Mucosa of rectum (tissue), 2 donors: Measurements from ENCODE around the gene ARHGEF19.
"Not testable (repeated sequence)": the region's sequence is repeated elsewhere in the genome, so short reads cannot be mapped to it uniquely, and the experiment has no call there.

Source experiments
- H3K27ac ChIP-seq, 2 donors: one replicate each; pipeline ENCODE4 v1.7.0; 2013; ENCODE audit warnings: inconsistent platforms in 2 of 2, low read depth in 2 of 2, low read length in 2 of 2
- H3K27me3 ChIP-seq, 2 donors: one replicate each; pipeline ENCODE4 v1.7.0; 2013; ENCODE audit warnings: low read length in 2 of 2; ENCODE audit not compliant: control insufficient read depth in 2 of 2, insufficient read depth in 2 of 2
- H3K36me3 ChIP-seq, 2 donors: one replicate each; pipeline ENCODE4 v1.7.0; 2013; ENCODE audit warnings: low read length in 2 of 2; ENCODE audit not compliant: control insufficient read depth in 2 of 2, insufficient read depth in 2 of 2
- H3K4me1 ChIP-seq, 2 donors: one replicate each; pipeline ENCODE4 v1.7.0; 2013; ENCODE audit warnings: low read length in 2 of 2, mild to moderate bottlenecking in 1 of 2; ENCODE audit not compliant: control insufficient read depth in 2 of 2, insufficient read depth in 2 of 2
- H3K4me3 ChIP-seq, 2 donors: one replicate each; pipeline ENCODE4 v1.7.0; 2013; ENCODE audit warnings: low read length in 2 of 2
- H3K9ac ChIP-seq, 2 donors: one replicate each; pipeline ENCODE4 v1.7.0; 2013; ENCODE audit warnings: low read length in 2 of 2, low read depth in 1 of 2, mild to moderate bottlenecking in 1 of 2
- H3K9me3 ChIP-seq, 2 donors: one replicate each; pipeline ENCODE4 v1.7.0; 2013; ENCODE audit warnings: low read length in 2 of 2; ENCODE audit not compliant: control insufficient read depth in 2 of 2
- donor health status: healthy.
- donor health status: Normal muscosa, but diverticular disease.

Gene ARHGEF19

DNA sequence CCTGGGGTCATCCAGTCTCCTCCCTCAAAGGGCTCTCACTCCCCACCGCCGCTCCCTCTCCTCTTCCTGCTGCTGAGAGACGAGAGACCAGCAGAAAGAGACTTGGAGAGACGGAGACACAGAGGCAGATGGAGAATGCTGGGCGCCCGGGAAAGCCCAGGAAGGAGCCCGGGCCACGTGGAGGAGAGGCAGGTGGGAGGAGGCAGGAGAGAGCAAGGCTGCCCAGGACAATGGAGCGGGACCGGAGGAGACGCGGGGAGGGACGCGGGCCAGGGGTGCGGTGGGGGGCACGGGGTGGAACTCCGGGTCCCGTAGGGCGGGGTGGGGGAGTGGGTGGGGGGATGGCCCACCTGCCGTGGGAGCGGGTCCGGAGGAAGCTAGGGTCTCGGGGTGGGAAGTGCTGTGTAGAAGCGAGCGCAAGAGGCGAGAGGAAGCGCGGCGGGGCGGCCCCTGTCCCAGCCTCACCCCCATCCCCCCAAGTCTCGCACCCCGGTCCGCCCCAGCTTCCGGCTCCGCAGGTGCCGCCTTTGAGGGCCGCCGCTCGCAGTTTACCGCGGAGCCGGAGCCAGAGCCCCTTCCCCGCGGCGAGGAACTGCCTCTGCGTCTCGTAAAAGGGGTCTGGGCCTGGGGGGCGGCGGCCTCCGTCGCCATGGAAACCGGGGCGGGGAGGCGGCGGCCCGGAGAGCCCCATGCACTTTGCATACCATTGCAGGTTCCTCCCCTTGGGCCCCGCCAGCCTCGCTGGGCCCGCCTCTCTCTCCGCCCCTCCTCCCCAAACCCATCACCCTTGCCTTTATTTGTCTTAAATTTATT is 44.9 kb downstream of the ARHGEF19 start:
- Histone ChIP-seq H3K9ac (peak overlapping the region in 1 of 2 donors; percentile 64), H3K27ac (no peak overlapping the region)

DNA sequence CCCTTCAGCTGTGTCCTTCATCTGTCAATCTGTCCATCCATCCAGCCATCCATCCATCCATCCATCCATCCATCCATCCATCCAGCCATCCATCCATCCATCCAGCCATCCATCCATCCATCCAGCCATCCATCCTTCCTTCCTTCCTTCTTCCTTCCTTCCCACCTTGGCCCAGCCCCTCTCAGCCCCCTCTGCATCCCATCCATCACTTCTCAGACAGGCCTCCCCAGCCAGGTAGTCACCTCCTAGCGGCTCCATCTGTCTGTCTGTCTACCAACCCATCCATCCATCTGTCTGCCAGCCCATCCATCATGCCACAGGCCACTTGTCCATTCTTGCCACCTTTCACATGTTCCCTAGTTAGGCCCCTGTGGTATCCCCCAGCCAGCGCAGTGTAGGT is 46.3 kb downstream of the ARHGEF19 start:
- Histone ChIP-seq H3K36me3 (no peaks in the 10 kb centered on the region), H3K9me3 (no peaks in the 10 kb centered on the region), H3K27me3 (no peaks in the 10 kb centered on the region), H3K27ac (no peak overlapping the region), H3K4me1 (peaks cover 15 to 30% of the 10 kb centered on the region in 2 donors), H3K4me3 (no peak overlapping the region), H3K9ac (no peak overlapping the region)

More for the DNA sequence above, 44.9 kb downstream of the ARHGEF19 start:
- no peaks in the 10 kb centered on the region for H3K27me3 ChIP-seq
- H3K36me3 ChIP-seq = no peaks in the 10 kb centered on the region
- H3K4me3 ChIP-seq = peak overlapping the region; percentile 41 to 50
- H3K4me1 ChIP-seq = peaks cover 17 to 40% of the 10 kb centered on the region in 2 donors
- H3K9me3 ChIP-seq = no peaks in the 10 kb centered on the region

DNA sequence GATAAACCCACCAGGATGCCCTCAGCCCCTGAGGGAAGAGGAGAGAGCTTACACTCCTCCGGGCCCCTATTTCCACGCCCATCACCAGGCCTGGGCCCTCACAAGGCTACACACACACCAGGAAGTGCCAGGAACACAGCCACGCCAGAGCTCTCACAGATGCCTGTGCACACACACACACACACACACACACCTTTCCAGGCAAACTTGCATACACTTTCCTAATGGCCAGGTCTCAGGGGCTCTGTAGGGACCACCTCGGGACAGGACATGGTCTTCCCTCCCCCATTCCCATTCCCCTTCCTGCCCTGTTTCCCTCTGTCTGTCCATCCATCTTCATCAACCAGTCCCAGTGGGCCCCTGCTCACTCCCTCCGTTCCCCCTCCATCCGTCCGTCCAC is 46.9 kb downstream of the ARHGEF19 start:
- H3K9me3 ChIP-seq = no peaks in the 10 kb centered on the region
- no peaks in the 10 kb centered on the region for H3K36me3 ChIP-seq
- no peaks in the 10 kb centered on the region for H3K27me3 ChIP-seq
- H3K27ac ChIP-seq = no peak overlapping the region
- H3K4me3 ChIP-seq = no peak overlapping the region
- H3K4me1 ChIP-seq = peaks cover 15 to 29% of the 10 kb centered on the region in 2 donors
- H3K9ac ChIP-seq = no peak overlapping the region

DNA sequence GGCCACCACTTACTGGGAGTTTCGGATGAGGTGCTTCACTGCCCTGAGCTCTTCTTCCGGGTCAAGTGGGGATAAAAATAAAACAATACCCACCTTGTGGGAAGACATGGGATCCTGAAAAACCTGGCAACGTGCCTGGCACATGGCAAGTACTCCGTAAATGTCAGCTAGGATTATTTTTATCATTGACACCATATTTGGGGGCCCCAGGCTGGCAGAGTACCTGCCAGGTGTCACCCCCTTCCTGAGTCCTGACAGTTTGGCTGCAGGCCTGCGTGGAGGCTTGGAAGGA is 47.4 kb downstream of the ARHGEF19 start:
- Histone ChIP-seq H3K4me3 (no peak overlapping the region), H3K4me1 (peaks cover 15 to 29% of the 10 kb centered on the region in 2 donors), H3K36me3 (no peaks in the 10 kb centered on the region), H3K27me3 (no peaks in the 10 kb centered on the region), H3K9me3 (no peaks in the 10 kb centered on the region), H3K27ac (peak overlapping the region in 1 of 2 donors; percentile 23), H3K9ac (peak overlapping the region in 1 of 2 donors; percentile 29)

DNA sequence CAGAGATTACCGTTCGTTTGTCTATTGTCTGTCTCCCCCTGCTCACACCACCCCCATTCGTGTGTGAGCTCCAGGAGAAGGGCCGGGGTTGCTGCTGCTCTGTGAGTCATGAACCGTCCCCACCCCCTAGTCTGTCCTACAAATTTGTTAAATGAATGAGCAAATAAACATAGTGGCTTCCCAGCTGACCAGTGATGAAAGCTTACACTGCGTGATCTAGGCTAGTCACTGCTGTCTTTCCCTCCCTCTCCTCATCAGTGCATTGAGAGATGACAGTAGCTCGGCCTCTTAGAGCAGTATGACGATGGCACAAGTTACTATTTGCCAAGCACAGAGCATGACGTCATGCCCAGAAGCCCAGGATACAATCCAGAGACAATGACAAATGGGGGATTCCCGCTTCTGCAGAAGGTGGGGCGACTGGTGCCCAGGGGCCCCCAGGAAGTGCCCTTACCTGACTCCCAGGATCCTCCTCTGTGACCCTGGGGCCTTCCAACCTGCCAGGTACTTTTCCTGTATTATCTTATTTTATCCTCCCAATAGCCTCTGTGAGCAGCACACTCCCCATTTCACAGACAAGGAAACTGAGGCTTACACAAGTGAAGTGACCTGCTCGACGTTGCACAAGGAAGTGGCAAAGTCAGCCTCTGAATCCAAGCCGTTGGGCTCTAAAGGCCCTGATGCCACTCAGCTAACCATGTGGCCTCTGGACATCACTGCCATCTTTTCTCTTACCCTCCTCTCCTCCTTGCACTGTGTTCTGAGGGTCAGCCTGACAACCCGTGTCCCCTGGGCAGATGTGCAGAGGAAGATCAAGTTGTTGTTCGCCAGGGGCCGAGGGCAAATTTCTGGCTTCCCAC is 48.0 kb downstream of the ARHGEF19 start:
- peak overlapping the region in 1 of 2 donors; percentile 23 for H3K27ac ChIP-seq
- H3K4me1 ChIP-seq = peaks cover 15 to 30% of the 10 kb centered on the region in 2 donors
- no peaks in the 10 kb centered on the region for H3K36me3 ChIP-seq
- H3K4me3 ChIP-seq = no peak overlapping the region
- H3K9ac ChIP-seq = peak overlapping the region in 1 of 2 donors; percentile 29
- H3K27me3 ChIP-seq = no peaks in the 10 kb centered on the region
- no peaks in the 10 kb centered on the region for H3K9me3 ChIP-seq

DNA sequence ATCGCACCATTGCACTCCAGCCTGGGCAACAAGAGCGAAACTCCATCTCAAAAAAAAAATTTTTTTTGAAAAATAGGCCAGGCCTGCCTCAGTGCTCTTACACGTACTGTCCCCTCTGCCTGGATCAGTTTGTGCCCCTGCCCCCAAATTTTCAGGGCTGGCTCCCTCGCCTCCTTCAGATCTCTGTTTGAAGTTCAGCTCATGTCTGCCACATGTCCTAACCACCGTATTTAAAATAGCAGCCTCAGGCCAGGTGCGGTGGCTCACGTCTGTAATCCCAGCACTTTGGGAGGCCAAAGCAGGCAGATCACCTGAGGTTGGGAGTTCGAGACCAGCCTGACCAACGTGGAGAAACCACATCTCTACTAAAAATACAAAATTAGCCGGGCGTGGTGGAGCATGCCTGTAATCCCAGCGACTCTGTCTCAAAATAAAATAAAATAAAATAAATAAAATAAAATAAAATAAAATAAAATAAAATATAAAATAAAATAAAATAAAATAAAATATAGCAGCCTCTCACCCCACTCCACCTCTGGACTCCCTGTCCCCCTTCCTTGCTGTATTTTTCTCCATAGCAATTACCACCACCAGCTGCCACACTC is 48.7 kb downstream of the ARHGEF19 start:
- not testable (repeated sequence) for H3K27me3 ChIP-seq, H3K4me3 ChIP-seq, H3K9ac ChIP-seq, H3K36me3 ChIP-seq, H3K27ac ChIP-seq, H3K9me3 ChIP-seq
- H3K4me1 ChIP-seq = peaks cover 18 to 31% of the 10 kb centered on the region in 2 donors

DNA sequence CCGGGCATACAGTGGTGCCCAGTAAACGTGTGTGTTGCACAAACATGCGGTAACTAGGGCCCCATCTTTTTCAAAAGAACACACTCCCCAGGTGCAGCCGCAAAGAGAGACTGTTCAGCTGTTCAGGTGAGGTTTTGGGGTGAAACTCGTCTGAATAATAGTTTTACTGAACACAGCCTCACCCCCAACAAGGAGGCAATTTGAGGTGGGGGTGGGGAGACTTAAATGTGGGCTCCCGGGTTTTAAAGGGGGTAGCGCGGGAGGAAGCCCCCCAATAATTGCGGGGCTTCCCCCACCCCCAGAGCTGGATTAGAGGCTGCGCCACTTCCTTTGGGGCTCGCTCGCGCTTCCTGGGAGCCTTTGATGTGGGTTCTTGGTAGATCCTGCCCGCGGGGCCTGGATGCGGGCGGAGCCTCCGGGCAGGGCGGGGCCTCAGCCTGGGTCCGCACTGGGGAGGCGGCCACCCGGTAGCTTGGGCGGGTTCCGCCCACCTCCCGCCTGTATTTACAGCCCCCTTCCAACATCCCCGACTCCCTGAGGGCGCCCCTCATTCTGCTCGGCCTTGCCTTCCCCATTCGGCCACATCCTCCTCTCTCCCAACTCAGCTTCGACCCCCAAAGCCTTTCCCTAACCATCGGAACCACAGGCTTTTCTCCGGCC is 50.2 kb downstream of the ARHGEF19 start:
- peak overlapping the region; percentile 54 to 63 for H3K27ac ChIP-seq

DNA sequence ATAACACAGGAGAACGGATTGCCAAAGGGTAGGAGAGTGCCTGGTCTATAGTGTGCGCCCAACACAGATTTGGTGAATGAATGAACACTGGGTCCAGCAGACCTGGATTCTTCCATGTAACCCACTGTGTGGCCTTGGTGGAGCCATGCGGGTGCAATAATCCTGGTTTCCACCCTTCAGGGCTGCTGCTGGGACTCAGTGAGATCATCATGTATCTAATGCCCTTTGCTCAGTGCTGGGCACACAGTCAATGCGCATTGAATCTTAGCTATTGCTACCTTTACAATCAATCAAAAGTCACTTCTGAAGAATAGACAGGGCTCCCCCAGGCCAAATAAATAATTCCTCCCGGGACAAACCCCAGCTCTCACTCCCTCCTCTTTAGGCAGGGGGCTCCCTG is 50.7 kb downstream of the ARHGEF19 start:
- H3K36me3 ChIP-seq = no peaks in the 10 kb centered on the region
- no peaks in the 10 kb centered on the region for H3K9me3 ChIP-seq
- peak overlapping the region; percentile 54 to 63 for H3K27ac ChIP-seq
- H3K9ac ChIP-seq = no peak overlapping the region
- H3K4me1 ChIP-seq = peaks cover 18 to 35% of the 10 kb centered on the region in 2 donors
- no peak overlapping the region for H3K4me3 ChIP-seq
- H3K27me3 ChIP-seq = no peaks in the 10 kb centered on the region

More for the DNA sequence above, 50.2 kb downstream of the ARHGEF19 start:
- peaks cover 15 to 29% of the 10 kb centered on the region in 2 donors for H3K4me1 ChIP-seq
- H3K4me3 ChIP-seq = peak overlapping the region; percentile 18 to 41
- H3K27me3 ChIP-seq = no peaks in the 10 kb centered on the region
- H3K9me3 ChIP-seq = no peaks in the 10 kb centered on the region
- H3K9ac ChIP-seq = peak overlapping the region in 1 of 2 donors; percentile 55
- H3K36me3 ChIP-seq = no peaks in the 10 kb centered on the region

DNA sequence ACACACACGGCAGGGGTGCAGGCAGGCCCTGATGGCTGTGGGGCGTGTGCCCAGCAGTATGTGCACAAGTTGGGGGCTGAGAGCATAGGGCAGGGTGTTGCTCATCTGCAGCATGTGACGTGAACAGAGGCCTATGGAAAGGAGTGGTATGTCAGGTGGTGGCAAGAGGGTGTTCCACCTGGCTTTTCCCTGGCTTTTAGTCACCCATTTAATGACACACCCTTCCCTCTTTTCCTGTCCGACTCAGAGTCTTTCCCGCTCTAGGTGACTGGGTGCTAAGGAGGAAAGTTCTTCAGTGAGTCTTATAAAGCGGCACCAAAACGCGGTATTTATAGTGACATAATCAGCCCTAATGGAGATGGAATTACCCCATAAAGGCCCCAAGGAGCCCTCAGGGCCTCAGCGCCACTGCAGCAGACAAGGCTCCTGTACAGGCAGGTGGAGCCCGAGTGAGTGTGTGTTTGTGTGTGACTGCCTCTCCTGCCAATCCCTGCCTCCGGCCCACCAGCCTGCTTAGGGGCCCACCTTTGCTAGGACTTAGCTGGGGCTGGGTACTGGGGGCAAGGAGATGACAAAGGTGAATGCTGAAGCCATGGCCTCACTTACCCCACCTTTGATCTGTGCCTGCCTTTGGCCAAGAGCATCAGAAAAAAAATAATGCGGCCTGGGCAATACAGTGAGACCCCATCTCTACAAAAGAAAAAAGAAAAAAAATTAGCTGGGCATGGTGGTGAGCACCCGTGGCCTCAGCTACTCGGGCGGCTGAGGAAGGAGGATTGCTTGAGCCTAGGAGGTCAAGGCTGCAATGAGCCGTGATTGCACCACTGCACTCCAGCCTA is 53.2 kb downstream of the ARHGEF19 start:
- Histone ChIP-seq H3K4me3 (no peak overlapping the region), H3K4me1 (peaks cover 19 to 31% of the 10 kb centered on the region in 2 donors), H3K9me3 (no peaks in the 10 kb centered on the region), H3K9ac (peak overlapping the region; percentile 24 to 65), H3K36me3 (no peaks in the 10 kb centered on the region), H3K27ac (peak overlapping the region; percentile 74 to 76), H3K27me3 (no peaks in the 10 kb centered on the region)
